Type B pancreatic cell (in vitro differentiated cells): ENCODE measurements around the gene MLLT3. TPM values are rescaled to one million over a fixed set of nuclear protein-coding genes. Genes with fewer than 3 reads are reported as not detected.

ENCODE experiments used
- DNase-seq: peaks from one replicate; pipeline ENCODE4 v3.0.0; 2021; ENCODE audit warnings: mixed read lengths; ENCODE audit not compliant: unreplicated experiment; ENCODE audit errors: extremely low spot score
- H3K27ac Mint-ChIP-seq: 2 replicates; pipeline ENCODE4 v1.8.0; 2021; ENCODE audit warnings: mild to moderate bottlenecking, mixed read lengths
- H3K27me3 Mint-ChIP-seq: 2 replicates; pipeline ENCODE4 v1.8.0; 2021; ENCODE audit warnings: mixed read lengths
- H3K36me3 Mint-ChIP-seq: 2 replicates; pipeline ENCODE4 v1.8.0; 2021; ENCODE audit warnings: mixed read lengths
- H3K4me1 Mint-ChIP-seq: one replicate; pipeline ENCODE4 v1.8.0; 2021; ENCODE audit warnings: mixed read lengths; ENCODE audit not compliant: unreplicated experiment
- H3K4me3 Mint-ChIP-seq: 2 replicates; pipeline ENCODE4 v1.8.0; 2021; ENCODE audit warnings: mild to moderate bottlenecking, mixed read lengths
- H3K9me3 Mint-ChIP-seq: 2 replicates; pipeline ENCODE4 v1.8.0; 2021; ENCODE audit warnings: mixed read lengths
- CTCF ChIP-seq: fragments of 200-600 bp; sonication (generic); conservative IDR thresholded peaks from 2 replicates; pipeline ENCODE4 v1.5.0; 2021; ENCODE audit warnings: antibody characterized with exemption, mild to moderate bottlenecking
- total RNA-seq: library from RNA; stranded (reverse); gene quantifications from 2 replicates; pipeline ENCODE4 v1.2.1, GENCODE V29; 2021; ENCODE audit warnings: low replicate concordance

The MLLT3 gene
- total RNA-seq, 1 donor from 2014 or later = 44.2 TPM

GRCh38 chr9:20611691-20612287, 10.5 kb downstream of the MLLT3 start:
- Mint-ChIP-seq H3K27me3 (no peaks in the 10 kb centered on the region), H3K4me3 (peak overlapping the region; percentile 2), H3K9me3 (no peaks in the 10 kb centered on the region), H3K4me1 (peaks cover 18% of the 10 kb centered on the region), H3K27ac (peak overlapping the region; percentile 34), H3K36me3 (no peaks in the 10 kb centered on the region)
- peak; percentile 70 for TF ChIP-seq CTCF
- no peak for DNase-seq

DNA sequence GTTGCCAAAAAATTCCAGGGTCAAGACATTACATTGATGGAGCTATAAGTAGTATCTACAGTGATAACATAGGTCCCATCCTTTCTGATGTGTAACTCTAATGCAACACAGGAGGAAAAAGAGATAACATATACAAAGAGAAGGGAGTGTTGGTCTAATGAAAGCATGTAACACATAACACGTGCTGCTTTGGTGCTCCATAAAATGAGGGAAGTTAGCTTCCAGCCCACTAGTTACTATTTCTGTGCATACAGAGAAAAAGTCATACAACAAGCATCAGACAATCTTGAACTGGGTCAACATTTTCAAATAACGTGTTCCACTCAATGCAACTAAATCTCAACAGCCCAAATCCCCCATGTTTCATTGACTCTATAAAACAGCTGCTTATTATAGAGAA, 11.7 kb downstream of the MLLT3 start:
- Mint-ChIP-seq H3K9me3 (no peaks in the 10 kb centered on the region), H3K27ac (no peak overlapping the region), H3K4me1 (peaks cover 27% of the 10 kb centered on the region), H3K4me3 (no peak overlapping the region), H3K36me3 (no peaks in the 10 kb centered on the region), H3K27me3 (no peaks in the 10 kb centered on the region)
- no peak for DNase-seq
- TF ChIP-seq CTCF = no peak

DNA sequence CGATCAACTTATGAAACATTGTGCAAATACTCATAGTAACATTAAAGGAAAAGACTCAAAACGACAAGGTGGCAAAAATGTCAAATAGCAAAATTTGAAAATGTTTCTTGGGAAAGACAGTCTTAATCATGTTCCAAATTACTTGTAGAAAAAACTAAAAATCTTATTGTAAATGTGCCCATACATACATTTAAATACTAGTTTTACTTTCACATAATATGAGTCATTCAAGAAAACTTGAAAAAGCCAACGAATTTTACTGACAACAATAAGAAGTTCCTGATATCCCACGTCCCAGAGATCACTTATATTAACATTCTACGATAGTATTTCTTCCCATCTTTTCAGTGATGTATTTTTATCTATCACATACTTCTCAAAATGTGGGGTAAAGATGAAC, 13.7 kb downstream of the MLLT3 start:
- Mint-ChIP-seq H3K27ac (no peak overlapping the region), H3K4me3 (no peak overlapping the region), H3K9me3 (no peaks in the 10 kb centered on the region), H3K27me3 (no peaks in the 10 kb centered on the region), H3K4me1 (peaks cover 37% of the 10 kb centered on the region), H3K36me3 (no peaks in the 10 kb centered on the region)
- TF ChIP-seq CTCF = no peak
- DNase-seq = no peak

DNA sequence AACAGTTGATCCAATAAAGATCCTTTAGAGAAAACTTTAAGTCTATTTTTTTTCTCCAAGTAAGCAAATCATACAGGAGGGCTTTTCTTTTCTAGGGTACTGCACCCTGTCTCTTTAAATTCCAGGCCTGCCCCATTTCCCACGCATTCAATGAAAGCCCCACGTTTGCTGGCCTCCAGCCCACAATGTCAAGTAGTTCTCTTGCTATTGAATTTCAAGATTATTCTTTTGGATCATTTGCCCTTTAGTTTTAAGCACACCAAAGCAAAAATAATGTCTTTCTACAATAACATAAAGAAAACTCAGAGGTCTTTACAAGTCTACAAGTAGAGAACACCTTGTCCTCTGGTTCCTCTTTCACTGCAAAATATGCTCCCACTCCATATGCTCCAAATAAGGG, 15.6 kb downstream of the MLLT3 start:
- peak overlapping the region; percentile 15 for H3K4me3 Mint-ChIP-seq
- H3K4me1 Mint-ChIP-seq = peaks cover 50% of the 10 kb centered on the region
- no peak for TF ChIP-seq CTCF
- H3K27ac Mint-ChIP-seq = no peak overlapping the region
- no peaks in the 10 kb centered on the region for H3K9me3 Mint-ChIP-seq
- H3K27me3 Mint-ChIP-seq = no peaks in the 10 kb centered on the region
- H3K36me3 Mint-ChIP-seq = no peaks in the 10 kb centered on the region
- no peak for DNase-seq

DNA sequence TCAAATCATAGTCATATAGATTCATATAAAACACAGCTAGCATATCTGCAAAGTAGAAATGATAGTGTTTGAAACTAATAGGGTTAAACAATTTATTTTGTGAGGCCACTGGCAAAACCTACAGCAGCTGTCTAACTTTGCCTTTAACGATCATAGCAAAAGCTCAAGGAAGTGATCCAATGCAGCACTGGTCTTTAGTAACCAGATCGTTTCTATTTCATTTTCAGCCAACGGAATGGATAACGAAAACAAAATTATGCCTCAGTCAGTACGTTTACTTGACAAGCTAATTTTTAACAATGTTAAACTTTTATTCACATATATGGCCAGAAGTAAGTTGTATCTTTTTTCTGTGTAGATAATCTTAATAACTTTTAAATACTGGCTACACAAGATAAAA, 17.7 kb downstream of the MLLT3 start:
- no peak for DNase-seq
- Mint-ChIP-seq H3K36me3 (peaks cover 5% of the 10 kb centered on the region), H3K4me1 (peaks cover 47% of the 10 kb centered on the region), H3K4me3 (no peak overlapping the region), H3K27ac (no peak overlapping the region), H3K27me3 (no peaks in the 10 kb centered on the region), H3K9me3 (no peaks in the 10 kb centered on the region)
- TF ChIP-seq CTCF = no peak
